NB4 (cell line): ENCODE data around the gene TNS1.
A peak's percentile ranks its signal among the peaks of the same experiment; 100 is the strongest.

Experiments
- DNase-seq: peaks from one replicate; pipeline ENCODE4 v3.0.0; 2010; ENCODE audit warnings: low read depth
- H3K4me3 ChIP-seq: one replicate; pipeline ENCODE4 v1.5.1; 2011; ENCODE audit warnings: mild to moderate bottlenecking, low read depth, low read length, moderate library complexity
- MYC ChIP-seq: IDR thresholded peaks from 2 replicates; pipeline ENCODE4 v1.6.1; 2011; ENCODE audit warnings: low read depth, low read length
- POLR2A ChIP-seq: IDR thresholded peaks from 2 replicates; pipeline ENCODE4 v1.6.1; 2011; ENCODE audit warnings: mild to moderate bottlenecking; ENCODE audit not compliant: insufficient read length; ENCODE audit errors: extremely low read depth
- TF ChIP-seq, protein P1 (sequence below): IDR thresholded peaks from one replicate; pipeline ENCODE4 v1.5.1; 2012; ENCODE audit warnings: low read depth, low read length
- TF ChIP-seq, protein P2 (sequence below): IDR thresholded peaks from 2 replicates; pipeline ENCODE4 v1.6.1; 2011; ENCODE audit warnings: low read depth, low read length

TNS1 gene

DNA sequence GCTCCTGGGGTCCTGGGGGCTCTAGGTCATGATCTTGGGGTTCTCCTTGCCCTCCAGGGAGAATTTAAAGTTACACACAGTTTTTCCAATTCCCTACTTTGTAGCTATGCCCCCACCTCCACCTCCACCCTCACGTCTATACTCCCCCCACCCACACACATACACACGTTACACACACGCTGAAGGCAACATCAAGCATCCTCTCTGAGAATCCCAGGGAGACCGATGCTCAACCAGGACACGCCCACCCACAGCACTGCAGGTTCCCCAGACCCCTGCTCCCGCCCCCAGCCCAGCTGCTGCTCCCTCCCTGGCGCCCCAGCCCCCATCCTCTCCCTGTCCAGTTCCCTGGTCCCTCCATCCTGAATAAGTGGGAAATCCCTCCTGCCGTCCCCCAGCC is 6.4 kb upstream of the TNS1 start:
- TF ChIP-seq MYC (no peak), POLR2A (no peak)
- TF ChIP-seq, protein P1, sequence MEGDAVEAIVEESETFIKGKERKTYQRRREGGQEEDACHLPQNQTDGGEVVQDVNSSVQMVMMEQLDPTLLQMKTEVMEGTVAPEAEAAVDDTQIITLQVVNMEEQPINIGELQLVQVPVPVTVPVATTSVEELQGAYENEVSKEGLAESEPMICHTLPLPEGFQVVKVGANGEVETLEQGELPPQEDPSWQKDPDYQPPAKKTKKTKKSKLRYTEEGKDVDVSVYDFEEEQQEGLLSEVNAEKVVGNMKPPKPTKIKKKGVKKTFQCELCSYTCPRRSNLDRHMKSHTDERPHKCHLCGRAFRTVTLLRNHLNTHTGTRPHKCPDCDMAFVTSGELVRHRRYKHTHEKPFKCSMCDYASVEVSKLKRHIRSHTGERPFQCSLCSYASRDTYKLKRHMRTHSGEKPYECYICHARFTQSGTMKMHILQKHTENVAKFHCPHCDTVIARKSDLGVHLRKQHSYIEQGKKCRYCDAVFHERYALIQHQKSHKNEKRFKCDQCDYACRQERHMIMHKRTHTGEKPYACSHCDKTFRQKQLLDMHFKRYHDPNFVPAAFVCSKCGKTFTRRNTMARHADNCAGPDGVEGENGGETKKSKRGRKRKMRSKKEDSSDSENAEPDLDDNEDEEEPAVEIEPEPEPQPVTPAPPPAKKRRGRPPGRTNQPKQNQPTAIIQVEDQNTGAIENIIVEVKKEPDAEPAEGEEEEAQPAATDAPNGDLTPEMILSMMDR: no peak
- TF ChIP-seq, protein P2, sequence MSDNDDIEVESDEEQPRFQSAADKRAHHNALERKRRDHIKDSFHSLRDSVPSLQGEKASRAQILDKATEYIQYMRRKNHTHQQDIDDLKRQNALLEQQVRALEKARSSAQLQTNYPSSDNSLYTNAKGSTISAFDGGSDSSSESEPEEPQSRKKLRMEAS: no peak
- no peak for DNase-seq

DNA sequence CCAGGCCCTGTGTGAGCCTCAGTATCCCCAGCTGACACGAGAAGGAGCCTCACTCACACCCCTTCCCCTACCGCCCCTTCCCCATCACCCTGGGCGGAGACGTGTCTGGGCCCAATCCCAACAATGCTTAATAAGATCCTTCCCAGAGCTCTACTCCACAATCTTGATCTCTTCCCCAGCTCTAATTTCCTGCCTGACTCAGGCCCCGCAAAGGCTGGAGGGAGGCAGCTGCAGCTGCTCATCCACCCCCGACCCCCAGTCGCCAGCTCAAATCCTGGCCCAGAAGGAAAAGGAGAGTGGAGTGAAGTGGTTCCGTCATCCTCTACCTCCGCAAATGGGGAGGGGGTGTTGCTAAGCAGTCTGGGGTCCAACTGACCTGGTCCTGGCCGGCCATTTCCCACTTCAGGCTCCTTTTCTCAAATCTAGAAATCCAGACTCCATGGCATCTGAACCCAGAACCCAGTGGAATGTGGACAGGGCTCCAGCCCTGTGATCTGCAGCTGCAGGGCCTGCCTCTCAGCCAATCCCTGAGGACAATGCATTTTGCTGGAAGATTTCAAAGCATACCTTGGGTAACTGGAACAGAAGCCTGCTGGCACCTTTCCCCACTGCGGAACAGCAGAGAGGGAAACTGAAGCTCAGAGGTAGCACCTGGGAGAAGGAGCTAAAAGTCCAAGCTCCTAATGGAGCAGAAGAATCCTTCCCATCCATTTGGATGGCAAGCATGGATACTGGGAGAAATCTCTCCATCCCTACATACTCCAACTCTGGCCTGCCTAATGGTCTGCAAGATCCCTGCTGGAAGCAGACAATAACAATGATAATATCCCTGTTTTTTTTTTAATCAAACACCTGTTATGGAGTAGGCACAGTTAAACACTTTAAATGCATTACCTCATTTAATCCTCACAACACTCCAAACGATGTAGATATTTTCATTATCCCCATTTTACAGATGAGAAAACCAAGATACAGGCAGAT is 5.6 kb upstream of the TNS1 start:
- H3K4me3 ChIP-seq: no peak overlapping the region
- TF ChIP-seq MYC (no peak), POLR2A (no peak)
- TF ChIP-seq, protein P2: no peak
- TF ChIP-seq, protein P1: no peak
- DNase-seq: no peak

More for the DNA sequence above, 6.4 kb upstream of the TNS1 start:
- H3K4me3 ChIP-seq: no peak overlapping the region

DNA sequence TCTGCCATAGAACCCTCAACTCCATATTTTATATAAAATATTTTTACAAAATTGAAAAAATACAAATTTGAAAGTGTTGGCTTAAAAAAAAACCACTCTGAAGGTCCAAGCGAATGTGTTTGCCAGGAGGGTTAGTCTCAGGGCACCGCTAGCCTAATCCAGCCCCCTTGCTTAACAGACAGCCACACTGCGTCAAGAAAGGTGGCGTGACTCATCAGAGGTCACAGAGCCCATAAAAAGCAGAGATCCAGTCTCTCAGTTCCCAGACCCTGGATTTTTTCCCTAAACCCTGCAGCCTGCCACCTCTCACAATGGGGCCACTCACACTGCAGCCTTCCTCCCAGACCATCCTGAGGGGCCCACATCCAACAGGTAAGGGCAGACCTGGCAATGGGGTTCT is 3.9 kb upstream of the TNS1 start:
- peak; percentile 48 for DNase-seq
- TF ChIP-seq MYC (no peak), POLR2A (no peak)
- TF ChIP-seq, protein P1: no peak
- TF ChIP-seq, protein P2: no peak
- no peak overlapping the region for H3K4me3 ChIP-seq

DNA sequence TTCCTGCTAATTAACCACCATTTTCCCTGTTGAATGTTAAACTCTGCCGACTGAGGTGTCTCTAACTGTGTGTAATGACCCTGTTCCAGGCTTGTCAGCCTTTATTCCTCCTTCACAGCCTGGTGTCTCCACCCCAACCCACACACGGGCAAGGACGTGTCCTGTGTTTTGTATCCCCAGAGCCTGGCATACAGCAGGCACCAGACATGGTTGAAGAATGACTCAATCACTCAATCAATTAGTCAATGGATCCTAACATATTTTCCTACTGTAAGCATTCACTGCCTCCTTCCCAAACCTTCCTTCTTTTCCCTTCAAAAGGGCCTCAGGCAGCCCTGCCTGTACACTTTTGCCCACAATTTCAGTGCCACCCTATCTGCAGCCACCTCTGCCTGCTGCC is 2.7 kb upstream of the TNS1 start:
- no peak for TF ChIP-seq MYC
- TF ChIP-seq, protein P1: no peak
- no peak for TF ChIP-seq POLR2A
- TF ChIP-seq, protein P2: no peak

DNA sequence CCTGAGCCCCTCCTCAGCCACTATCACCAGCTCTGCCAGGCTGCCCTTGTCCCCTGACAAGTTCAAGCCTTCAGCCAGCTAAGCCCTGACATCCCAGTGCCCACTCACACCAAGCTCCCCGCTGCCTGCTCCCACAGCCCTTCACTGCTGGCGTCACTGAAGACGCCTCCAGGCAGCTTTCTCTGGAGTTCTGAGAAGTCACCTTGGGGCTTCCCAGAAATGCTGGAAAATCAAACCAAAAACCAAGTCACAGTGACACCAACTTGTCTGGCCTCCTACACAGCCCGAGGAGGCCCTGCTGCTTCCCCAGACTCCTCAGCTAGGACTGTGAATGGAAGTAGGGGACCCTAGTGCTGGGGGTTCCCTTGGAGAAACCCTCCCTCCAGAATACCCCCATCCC is 2.2 kb upstream of the TNS1 start:
- DNase-seq: no peak
- TF ChIP-seq, protein P1: no peak
- TF ChIP-seq POLR2A (no peak), MYC (no peak)
- TF ChIP-seq, protein P2: no peak
- no peak overlapping the region for H3K4me3 ChIP-seq

More for the DNA sequence above, 2.7 kb upstream of the TNS1 start:
- no peak overlapping the region for H3K4me3 ChIP-seq
- DNase-seq: no peak
